BJ (cell line): Measurements from ENCODE around the gene FUZ. TPM values are rescaled to one million over a fixed set of nuclear protein-coding genes. Genes with fewer than 3 reads are reported as not detected.

Experiments
- CTCF ChIA-PET: fragments of 350-600 bp; formaldehyde crosslinking; extraction: SDS; loops from one replicate; lab custom pipeline; 2021; ENCODE audit warnings: antibody characterized with exemption, inconsistent platforms; lab: Yijun Ruan, JAX
- POLR2A ChIA-PET: fragments of 300-600 bp; sonication (Branson Sonifier 250); formaldehyde crosslinking; extraction: SDS; loops from one replicate; lab custom pipeline; 2021; ENCODE audit warnings: antibody characterized with exemption; lab: Charles Lee
- DNase-seq: peaks from one replicate; pipeline ENCODE4 v3.0.0-alpha.2; 2011; ENCODE audit warnings: low read depth
- H3K27me3 ChIP-seq: 2 replicates; pipeline ENCODE4 v1.6.0; 2011; ENCODE audit warnings: low read length; ENCODE audit not compliant: control insufficient read depth, insufficient read depth
- H3K36me3 ChIP-seq: 2 replicates; pipeline ENCODE4 v1.5.1; 2011; ENCODE audit warnings: low read length; ENCODE audit not compliant: control insufficient read depth, insufficient read depth
- H3K4me3 ChIP-seq: 2 replicates; pipeline ENCODE4 v1.5.1; 2011; ENCODE audit warnings: low read depth, mild to moderate bottlenecking, control low read depth, low read length
- polyA plus RNA-seq: library from polyadenylated mRNA; depleted of rRNA; stranded (reverse); fragments of >200 nt; gene quantifications from 2 replicates; pipeline ENCODE4 v1.2.3, GENCODE V29; 2011
- TF ChIP-seq, protein P1 (sequence below): IDR thresholded peaks from 2 replicates; pipeline ENCODE4 v1.5.1; 2011; ENCODE audit warnings: low read depth, mild to moderate bottlenecking, control low read depth, inconsistent platforms, low read length, moderate library complexity; ENCODE audit not compliant: insufficient read depth

Gene FUZ
- polyA plus RNA-seq, 1 experiment, result 14.3 TPM

- TF ChIP-seq, protein P1, sequence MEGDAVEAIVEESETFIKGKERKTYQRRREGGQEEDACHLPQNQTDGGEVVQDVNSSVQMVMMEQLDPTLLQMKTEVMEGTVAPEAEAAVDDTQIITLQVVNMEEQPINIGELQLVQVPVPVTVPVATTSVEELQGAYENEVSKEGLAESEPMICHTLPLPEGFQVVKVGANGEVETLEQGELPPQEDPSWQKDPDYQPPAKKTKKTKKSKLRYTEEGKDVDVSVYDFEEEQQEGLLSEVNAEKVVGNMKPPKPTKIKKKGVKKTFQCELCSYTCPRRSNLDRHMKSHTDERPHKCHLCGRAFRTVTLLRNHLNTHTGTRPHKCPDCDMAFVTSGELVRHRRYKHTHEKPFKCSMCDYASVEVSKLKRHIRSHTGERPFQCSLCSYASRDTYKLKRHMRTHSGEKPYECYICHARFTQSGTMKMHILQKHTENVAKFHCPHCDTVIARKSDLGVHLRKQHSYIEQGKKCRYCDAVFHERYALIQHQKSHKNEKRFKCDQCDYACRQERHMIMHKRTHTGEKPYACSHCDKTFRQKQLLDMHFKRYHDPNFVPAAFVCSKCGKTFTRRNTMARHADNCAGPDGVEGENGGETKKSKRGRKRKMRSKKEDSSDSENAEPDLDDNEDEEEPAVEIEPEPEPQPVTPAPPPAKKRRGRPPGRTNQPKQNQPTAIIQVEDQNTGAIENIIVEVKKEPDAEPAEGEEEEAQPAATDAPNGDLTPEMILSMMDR, result no peak
- ChIA-PET POLR2A (no interaction called here), CTCF (interaction anchor here (0.7 to 1.2 kb wide), 2 partner anchors 101 to 420 kb away, joined by 3 to 5 read pairs; no protein-coding TSS in a partner anchor)
- H3K4me3 ChIP-seq, result peak overlapping the region; percentile 58
- H3K27me3 ChIP-seq, result no peaks in the 10 kb centered on the region
- peaks cover 8% of the 10 kb centered on the region for H3K36me3 ChIP-seq
- DNase-seq, result no peak
Measured at GRCh38 chr19:49818649-49819370, 5.7 kb upstream of the FUZ start.

DNA sequence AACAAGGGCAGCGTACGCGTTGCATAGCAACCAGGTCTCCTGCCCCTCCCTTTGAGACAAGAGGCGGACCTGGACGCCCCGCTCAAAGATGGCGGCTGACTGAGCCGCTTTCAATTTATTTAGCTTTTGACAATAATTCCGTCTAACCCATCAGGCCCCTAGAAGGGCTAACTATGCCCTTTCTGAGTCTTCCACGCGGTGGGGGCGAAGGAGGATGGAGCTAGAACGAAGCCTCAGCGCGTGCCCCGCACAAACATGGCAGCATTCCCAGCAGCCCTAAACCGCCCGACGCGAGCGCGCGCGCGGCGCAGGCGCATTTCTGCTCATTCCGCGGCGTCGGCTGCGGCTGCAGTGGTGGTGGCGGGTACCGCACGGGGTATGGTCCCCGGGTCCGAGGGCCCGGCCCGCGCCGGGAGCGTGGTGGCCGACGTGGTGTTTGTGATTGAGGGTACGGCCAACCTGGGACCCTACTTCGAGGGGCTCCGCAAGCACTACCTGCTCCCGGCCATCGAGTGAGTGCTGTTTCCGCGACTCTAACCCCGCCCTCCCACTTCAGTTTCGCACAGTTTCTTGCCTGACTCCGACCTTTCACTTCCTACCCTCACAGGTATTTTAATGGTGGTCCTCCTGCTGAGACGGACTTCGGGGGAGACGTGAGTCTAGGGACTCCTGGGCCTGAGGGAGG, 5.0 kb upstream of the FUZ start, which contains the start of gene MED25:
Gene MED25 (plus strand): TSS at position 326 of the 685 bp plus-strand sequence. CDS start 53 bp downstream, at position 379.
- Histone ChIP-seq H3K27me3 (no peaks in the 10 kb centered on the region), H3K4me3 (peak within 1 kb of the TSS; percentile 58), H3K36me3 (peaks cover 4% of the 10 kb centered on the region)
- TF ChIP-seq, protein P1, result 0 out of 2 replicates have a peak, but pooled peaks have one; percentile 23
- DNase-seq, result peak; percentile 46
- ChIA-PET CTCF (interaction anchor here (0.6 to 1.2 kb wide), 4 partner anchors 101 to 421 kb away, joined by 3 to 8 read pairs (median 4); no protein-coding TSS in a partner anchor), POLR2A (interaction anchor here (0.6 kb wide), 1 partner anchor 47 kb away, joined by 3 read pairs; no protein-coding TSS in a partner anchor)

- TF ChIP-seq, protein P1, result no peak
- peaks cover 4% of the 10 kb centered on the region for H3K36me3 ChIP-seq
- no peaks in the 10 kb centered on the region for H3K27me3 ChIP-seq
- CTCF ChIA-PET, result no interaction called here
- POLR2A ChIA-PET, result no interaction called here
- H3K4me3 ChIP-seq, result no peak overlapping the region
- no peak for DNase-seq
Measured at GRCh38 chr19:49816590-49816989, 3.5 kb upstream of the FUZ start.

GRCh38 chr19:49814010-49814409, 918 bp upstream of the FUZ start:
- CTCF ChIA-PET, result interaction anchor here (1.0 to 2.2 kb wide), 3 partner anchors 64 to 124 kb away, joined by 3 to 9 read pairs (median 4); no protein-coding TSS in a partner anchor
- TF ChIP-seq, protein P1, result no peak
- H3K36me3 ChIP-seq, result no peaks in the 10 kb centered on the region
- DNase-seq, result no peak
- no peaks in the 10 kb centered on the region for H3K27me3 ChIP-seq
- peak overlapping the region; percentile 65 for H3K4me3 ChIP-seq
- POLR2A ChIA-PET, result interaction anchor here (0.7 kb wide), 2 partner anchors 61 to 63 kb away, joined by 3 to 16 read pairs; partner anchors contain the start of genes AKT1S1 and TBC1D17

DNA sequence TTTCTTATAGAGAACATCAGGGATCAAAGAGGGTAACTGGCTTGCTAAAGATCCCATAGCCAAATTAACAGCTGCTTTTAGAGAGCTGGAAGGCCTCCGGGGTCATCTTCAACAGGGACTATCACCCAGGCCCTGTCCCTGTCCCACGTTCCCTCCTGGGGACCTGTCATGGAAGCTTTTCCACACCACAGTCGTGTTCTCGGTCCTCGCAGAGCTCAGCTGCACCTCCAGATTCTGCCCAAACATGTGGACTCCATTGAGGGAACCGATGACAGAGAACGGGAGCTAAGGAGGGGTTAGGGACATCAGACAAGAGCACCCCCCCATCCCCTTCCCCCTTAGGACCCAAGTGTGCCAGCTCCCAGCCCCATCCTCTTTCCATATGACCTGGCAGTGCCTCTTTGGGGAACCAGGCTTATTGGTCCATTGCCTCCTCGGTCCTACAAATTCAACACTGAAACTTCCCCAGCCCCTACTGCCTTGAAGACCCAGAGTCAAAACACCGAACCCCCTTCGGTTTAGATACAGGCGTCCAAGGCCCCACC, 568 bp downstream of the FUZ start:
- POLR2A ChIA-PET, result no interaction called here
- DNase-seq, result no peak
- CTCF ChIA-PET, result interaction anchor here (1.9 to 2.2 kb wide), 2 partner anchors 62 to 95 kb away, joined by 4 to 9 read pairs; no protein-coding TSS in a partner anchor
- H3K27me3 ChIP-seq, result no peaks in the 10 kb centered on the region
- peaks cover 1% of the 10 kb centered on the region for H3K36me3 ChIP-seq
- H3K4me3 ChIP-seq, result peak overlapping the region; percentile 65
- TF ChIP-seq, protein P1, result no peak
